ENCODE measurements around the gene TP53BP2.
"Not testable (repeated sequence)": the region's sequence is repeated elsewhere in the genome, so short reads cannot be mapped to it uniquely, and the experiment has no call there.

The TP53BP2 gene

GRCh38 chr1:223827193-223827663 is 18.5 kb downstream of the TP53BP2 start:
- no peak for DNase-seq

- DNase-seq, result no peak
Observed at GRCh38 chr1:223825767-223826748, 19.7 kb downstream of the TP53BP2 start.

GRCh38 chr1:223824712-223825111 is 21.0 kb downstream of the TP53BP2 start:
- DNase-seq, result no peak

GRCh38 chr1:223824287-223824686 is 21.5 kb downstream of the TP53BP2 start:
- no peak for DNase-seq

GRCh38 chr1:223820971-223821370 is 24.8 kb downstream of the TP53BP2 start:
- no peak for DNase-seq

GRCh38 chr1:223820515-223820858 is 25.3 kb downstream of the TP53BP2 start:
- no peak for DNase-seq

GRCh38 chr1:223819730-223820514 is 25.8 kb downstream of the TP53BP2 start:
- DNase-seq, result no peak

- not testable (repeated sequence) for DNase-seq
Observed at GRCh38 chr1:223817265-223817664, 28.5 kb downstream of the TP53BP2 start.

GRCh38 chr1:223815865-223816264 is 29.9 kb downstream of the TP53BP2 start:
- DNase-seq, result no peak

GRCh38 chr1:223815020-223815853 is 30.5 kb downstream of the TP53BP2 start:
- no peak for DNase-seq

- no peak for DNase-seq
Observed at GRCh38 chr1:223813645-223814044, 32.1 kb downstream of the TP53BP2 start.

- no peak for DNase-seq
Observed at GRCh38 chr1:223811634-223812101, 34.1 kb downstream of the TP53BP2 start.

- DNase-seq, result no peak
Observed at GRCh38 chr1:223810586-223810985, 35.2 kb downstream of the TP53BP2 start.

GRCh38 chr1:223809905-223810304 is 35.8 kb downstream of the TP53BP2 start:
- not testable (repeated sequence) for DNase-seq

- DNase-seq, result no peak
Observed at GRCh38 chr1:223803211-223803610, 42.5 kb downstream of the TP53BP2 start.

- DNase-seq, result no peak
Observed at GRCh38 chr1:223802602-223803001, 43.1 kb downstream of the TP53BP2 start.

GRCh38 chr1:223802032-223802431 is 43.7 kb downstream of the TP53BP2 start:
- DNase-seq, result no peak

- no peak for DNase-seq
Observed at GRCh38 chr1:223796210-223796609, 49.5 kb downstream of the TP53BP2 start.

GRCh38 chr1:223794136-223794880 is 51.4 kb downstream of the TP53BP2 start:
- DNase-seq, result no peak

GRCh38 chr1:223793716-223794115 is 52.0 kb downstream of the TP53BP2 start:
- no peak for DNase-seq

GRCh38 chr1:223792046-223792445 is 53.7 kb downstream of the TP53BP2 start:
- no peak for DNase-seq

Data from NCI-H774 (cell line).